SK-N-SH (cell line): ENCODE measurements around the gene PRKAA2. TPM values are rescaled to one million over a fixed set of nuclear protein-coding genes. Genes with fewer than 3 reads are reported as not detected.

ENCODE experiments used
- CTCF ChIA-PET: fragments of 300-600, 350-600 bp; formaldehyde crosslinking; extraction: SDS; loops from one replicate; lab custom pipeline; 2021; lab: Yijun Ruan, JAX
- POLR2A ChIA-PET: fragments of 350-600 bp; sonication (Branson Sonifier 250); formaldehyde crosslinking; extraction: SDS; loops from one replicate; lab custom pipeline; 2020; ENCODE audit warnings: antibody characterized with exemption, inconsistent platforms; lab: Yijun Ruan, JAX
- DNase-seq: peaks from one replicate; pipeline ENCODE4 v3.0.0; 2012
- H2AFZ ChIP-seq: fragments of 200-600 bp; sonication (generic); 2 replicates; pipeline ENCODE4 v1.8.1; 2016; ENCODE audit warnings: antibody characterized with exemption, mild to moderate bottlenecking, low read depth
- H3F3A ChIP-seq: fragments of 200-600 bp; sonication (generic); replicated peaks from 2 replicates; pipeline ENCODE3; 2016; ENCODE audit warnings: antibody characterized with exemption, mild to moderate bottlenecking; ENCODE audit not compliant: insufficient read depth
- H3K27ac ChIP-seq, 2 experiments: fragments of 200-500 bp in 1 of 2; fragments of 200-600 bp in 1 of 2; sonication (Bioruptor generic) in 1 of 2; sonication (generic), shearing (Covaris generic) in 1 of 2; 2 replicates each; pipeline versions ENCODE4 v1.5.1 to v1.6.1; 2014 to 2016; ENCODE audit warnings: low read depth in 2 of 2, inconsistent platforms in 1 of 2, low read length in 1 of 2, mild to moderate bottlenecking in 1 of 2, mixed read lengths in 1 of 2
- H3K27me3 ChIP-seq: fragments of 200-600 bp; sonication (generic), shearing (Covaris generic); 2 replicates; pipeline ENCODE4 v1.6.1; 2016; ENCODE audit warnings: mixed run types; ENCODE audit not compliant: insufficient read depth
- H3K36me3 ChIP-seq, 2 experiments: fragments of 200-500 bp in 1 of 2; fragments of 200-600 bp in 1 of 2; sonication (Bioruptor generic) in 1 of 2; sonication (generic) in 1 of 2; replicated peaks in 1 of 2; 2 replicates each; pipeline versions ENCODE3 to v1.5.1; 2014 to 2016; ENCODE audit warnings: low read length in 1 of 2, mild to moderate bottlenecking in 1 of 2; ENCODE audit not compliant: insufficient read depth in 2 of 2, control insufficient read depth in 1 of 2
- H3K4me1 ChIP-seq, 2 experiments: fragments of 200-500 bp in 1 of 2; fragments of 200-600 bp in 1 of 2; sonication (Bioruptor generic) in 1 of 2; sonication (generic), shearing (Covaris generic) in 1 of 2; 2 replicates each; pipeline versions ENCODE4 v1.5.1 to v1.6.1; 2014 to 2016; ENCODE audit warnings: low read depth in 1 of 2, low read length in 1 of 2, mixed run types in 1 of 2; ENCODE audit not compliant: insufficient read depth in 2 of 2, control insufficient read depth in 1 of 2
- H3K4me2 ChIP-seq: fragments of 200-600 bp; sonication (generic), shearing (Covaris generic); 2 replicates; pipeline ENCODE4 v1.6.1; 2017; ENCODE audit warnings: mixed run types
- H3K4me3 ChIP-seq, 2 experiments: fragments of 200-500 bp in 1 of 2; fragments of 200-600 bp in 1 of 2; sonication (Bioruptor generic) in 1 of 2; sonication (generic), shearing (Covaris generic) in 1 of 2; 2 replicates each; pipeline versions ENCODE4 v1.5.1 to v1.8.1; 2014 to 2016; ENCODE audit warnings: low read depth in 2 of 2, inconsistent platforms in 1 of 2, low read length in 1 of 2, mild to moderate bottlenecking in 1 of 2, mixed read lengths in 1 of 2, moderate library complexity in 1 of 2
- H3K79me2 ChIP-seq: fragments of 200-600 bp; sonication (generic); 2 replicates; pipeline ENCODE4 v1.8.1; 2017; ENCODE audit warnings: mild to moderate bottlenecking; ENCODE audit not compliant: insufficient read depth
- H3K9ac ChIP-seq: fragments of 200-600 bp; sonication (generic); 2 replicates; pipeline ENCODE4 v1.6.1; 2017; ENCODE audit warnings: mixed run types
- H3K9me2 ChIP-seq: fragments of 200-600 bp; sonication (generic); 2 replicates; pipeline ENCODE4 v1.6.1; 2017; ENCODE audit warnings: mixed run types
- H3K9me3 ChIP-seq: fragments of 200-600 bp; sonication (generic); 2 replicates; pipeline ENCODE4 v1.6.1; 2017; ENCODE audit warnings: mixed run types, mild to moderate bottlenecking, moderate library complexity
- H4K20me1 ChIP-seq: fragments of 200-600 bp; sonication (generic); 2 replicates; pipeline ENCODE4 v1.6.1; 2017; ENCODE audit warnings: mild to moderate bottlenecking, mixed run types; ENCODE audit not compliant: insufficient read depth
- EP300 ChIP-seq, 2 experiments: IDR thresholded peaks; 2 replicates each; pipeline versions ENCODE4 v1.4.0 to v1.6.1; 2012; ENCODE audit warnings: borderline replicate concordance in 1 of 2, low read depth in 1 of 2, low read length in 1 of 2
- EZH2phosphoT487 ChIP-seq: fragments of 200-600 bp; sonication (generic); IDR thresholded peaks from 2 replicates; pipeline ENCODE4 v1.6.1; 2017; ENCODE audit warnings: low read depth, mixed run types, mild to moderate bottlenecking, antibody characterized with exemption, moderate library complexity, borderline replicate concordance
- FOSL2 ChIP-seq: IDR thresholded peaks from 2 replicates; pipeline ENCODE4 v1.4.0; 2012; ENCODE audit warnings: low read depth, mild to moderate bottlenecking, moderate library complexity, borderline replicate concordance
- FOXM1 ChIP-seq: IDR thresholded peaks from 2 replicates; pipeline ENCODE4 v1.4.0; 2012; ENCODE audit warnings: low read depth, mild to moderate bottlenecking
- GATA2 ChIP-seq: sonication (generic); formaldehyde crosslinking; IDR thresholded peaks from 2 replicates; pipeline ENCODE4 v1.5.0; 2020; ENCODE audit warnings: mild to moderate bottlenecking, missing genetic modification reagents
- MAX ChIP-seq: IDR thresholded peaks from 2 replicates; pipeline ENCODE4 v1.4.0; 2012; ENCODE audit warnings: low read depth
- NFIC ChIP-seq: IDR thresholded peaks from 2 replicates; pipeline ENCODE4 v1.4.0; 2012; ENCODE audit warnings: borderline replicate concordance
- NRF1 ChIP-seq: IDR thresholded peaks from 2 replicates; pipeline ENCODE4 v1.6.1; 2012; ENCODE audit warnings: low read depth, mild to moderate bottlenecking, low read length
- POLR2AphosphoS5 ChIP-seq: IDR thresholded peaks from 2 replicates; pipeline ENCODE4 v1.6.1; 2012; ENCODE audit warnings: low read depth, low read length
- RAD21 ChIP-seq: IDR thresholded peaks from 2 replicates; pipeline ENCODE4 v1.6.1; 2012; ENCODE audit warnings: mild to moderate bottlenecking, low read length
- REST ChIP-seq: IDR thresholded peaks from 2 replicates; pipeline ENCODE4 v1.6.1; 2012; ENCODE audit warnings: mild to moderate bottlenecking, low read depth, low read length, moderate library complexity
- TAF1 ChIP-seq: IDR thresholded peaks from 2 replicates; pipeline ENCODE4 v1.6.1; 2012; ENCODE audit warnings: low read depth, mild to moderate bottlenecking, low read length, moderate library complexity, borderline replicate concordance
- TCF12 ChIP-seq: IDR thresholded peaks from 2 replicates; pipeline ENCODE4 v1.4.0; 2012
- TEAD4 ChIP-seq: IDR thresholded peaks from 2 replicates; pipeline ENCODE4 v1.4.0; 2012; ENCODE audit warnings: mild to moderate bottlenecking, borderline replicate concordance; ENCODE audit not compliant: insufficient read depth
- YY1 ChIP-seq: IDR thresholded peaks from 2 replicates; pipeline ENCODE4 v1.4.0; 2012; ENCODE audit warnings: low read depth, mild to moderate bottlenecking
- WGBS: methylation state at CpG from one replicate; pipeline ENCODE4 v1.1.6; 2017; ENCODE audit warnings: low lambda C conversion rate; 5-methylcytosine and 5-hydroxymethylcytosine counted together
- polyA plus RNA-seq, 3 experiments: library from polyadenylated mRNA; depleted of rRNA; stranded (reverse); fragments of >200 nt; gene quantifications; 2 replicates each; pipeline ENCODE4 v1.2.3, GENCODE V29; 2012
- TF ChIP-seq, protein P1 (sequence below): IDR thresholded peaks from 2 replicates; pipeline ENCODE4; 2012

The PRKAA2 gene
- polyA plus RNA-seq, 1 of the 3 experiments (the other 2 are of a cell fraction) = 1.5 TPM

- Histone ChIP-seq H3K9me2 (no peaks in the 10 kb centered on the region), H3K27me3 (no peaks in the 10 kb centered on the region), H3K27ac (no peak overlapping the region; a peak in 1 of 4 replicates), H2AFZ (no peak overlapping the region), H3K9me3 (no peaks in the 10 kb centered on the region), H3K4me1 (no peaks in the 10 kb centered on the region; a peak in 1 of 4 replicates), H3K36me3 (no peaks in the 10 kb centered on the region), H4K20me1 (no peaks in the 10 kb centered on the region), H3K79me2 (no peaks in the 10 kb centered on the region), H3K9ac (no peak overlapping the region), H3K4me3 (no peak overlapping the region), H3K4me2 (0 out of 2 replicates have a peak overlapping the region, but pooled peaks have one; percentile 10), H3F3A (peaks cover 4% of the 10 kb centered on the region)
- 5% methylated on average over 2 of the region's 2 CpGs for WGBS
- ChIA-PET CTCF (no interaction called here), POLR2A (no interaction called here)
- no peak for DNase-seq
- TF ChIP-seq EP300 (IDR thresholded peaks at IDR 0.05; ENCODE audit: borderline replicate concordance in 1 of 2, low read depth in 1 of 2, low read length in 1 of 2) = no peak
- no peak for TF ChIP-seq FOXM1
- peak; percentile 44; the same call in 1 of the 2 replicates for TF ChIP-seq TCF12
- no peak for TF ChIP-seq POLR2AphosphoS5
- TF ChIP-seq YY1 = no peak
- TF ChIP-seq NFIC = peak; percentile 35; the same call in 1 of the 2 replicates
- no peak for TF ChIP-seq RAD21
- TF ChIP-seq NRF1 = no peak
- TF ChIP-seq, protein P1, sequence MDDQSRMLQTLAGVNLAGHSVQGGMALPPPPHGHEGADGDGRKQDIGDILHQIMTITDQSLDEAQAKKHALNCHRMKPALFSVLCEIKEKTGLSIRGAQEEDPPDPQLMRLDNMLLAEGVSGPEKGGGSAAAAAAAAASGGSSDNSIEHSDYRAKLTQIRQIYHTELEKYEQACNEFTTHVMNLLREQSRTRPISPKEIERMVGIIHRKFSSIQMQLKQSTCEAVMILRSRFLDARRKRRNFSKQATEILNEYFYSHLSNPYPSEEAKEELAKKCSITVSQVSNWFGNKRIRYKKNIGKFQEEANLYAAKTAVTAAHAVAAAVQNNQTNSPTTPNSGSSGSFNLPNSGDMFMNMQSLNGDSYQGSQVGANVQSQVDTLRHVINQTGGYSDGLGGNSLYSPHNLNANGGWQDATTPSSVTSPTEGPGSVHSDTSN = peak; percentile 10
- TF ChIP-seq GATA2 (CRISPR knock-in tag) = no peak
- TF ChIP-seq FOSL2 = peak; percentile 14; the same call in 1 of the 2 replicates
- no peak for TF ChIP-seq REST
- no peak for TF ChIP-seq MAX
- no peak for TF ChIP-seq TAF1
- TF ChIP-seq TEAD4 = no peak
- no peak for TF ChIP-seq EZH2phosphoT487
These were observed 5.9 kb upstream of the PRKAA2 start for GRCh38 chr1:56639211-56639610.
